Stimulated activated CD8-positive, alpha-beta memory T cell treated with anti-CD3 and anti-CD28 coated beads, Interleukin-15, amount 100 ng/mL, for 1 hour (primary cell): ENCODE measurements around the gene ZNRD2.
A peak's percentile ranks its signal among the peaks of the same experiment; 100 is the strongest.

Experiments
- DNase-seq: peaks from one replicate; pipeline ENCODE4 v3.0.0-alpha.2; 2020; ENCODE audit warnings: low read depth

The ZNRD2 gene

GRCh38 chr11:65588199-65589054 lies 18.1 kb downstream of the ZNRD2 start:
- peak; percentile 42 for DNase-seq

GRCh38 chr11:65589444-65590239 lies 19.4 kb downstream of the ZNRD2 start:
- no peak for DNase-seq

DNA sequence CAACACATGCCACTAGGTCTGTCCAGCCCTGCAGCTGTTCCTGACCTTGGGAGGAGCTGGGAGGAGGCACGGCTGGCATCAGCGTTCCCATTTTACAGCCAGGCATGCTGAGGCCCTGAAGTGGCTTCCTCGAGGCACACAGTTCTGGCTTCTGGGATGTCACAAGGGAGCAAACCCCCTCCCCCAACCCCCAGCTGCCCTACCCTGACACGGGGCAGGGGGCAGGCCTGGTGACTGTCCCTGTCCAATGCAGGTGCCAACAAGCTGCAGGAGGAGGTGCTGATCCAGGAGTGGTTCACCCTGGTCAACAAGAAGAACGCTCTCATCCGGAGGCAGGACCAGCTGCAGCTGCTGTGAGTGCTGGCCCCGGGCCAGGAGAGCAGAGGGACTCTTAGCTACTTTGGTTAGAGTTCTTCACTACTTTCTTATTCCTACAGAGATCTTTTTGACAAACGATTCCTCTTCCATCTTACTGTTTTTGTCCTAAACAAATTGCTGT lies 20.0 kb downstream of the ZNRD2 start:
- DNase-seq: no peak

GRCh38 chr11:65591939-65592857 lies 21.9 kb downstream of the ZNRD2 start:
- DNase-seq: no peak

DNA sequence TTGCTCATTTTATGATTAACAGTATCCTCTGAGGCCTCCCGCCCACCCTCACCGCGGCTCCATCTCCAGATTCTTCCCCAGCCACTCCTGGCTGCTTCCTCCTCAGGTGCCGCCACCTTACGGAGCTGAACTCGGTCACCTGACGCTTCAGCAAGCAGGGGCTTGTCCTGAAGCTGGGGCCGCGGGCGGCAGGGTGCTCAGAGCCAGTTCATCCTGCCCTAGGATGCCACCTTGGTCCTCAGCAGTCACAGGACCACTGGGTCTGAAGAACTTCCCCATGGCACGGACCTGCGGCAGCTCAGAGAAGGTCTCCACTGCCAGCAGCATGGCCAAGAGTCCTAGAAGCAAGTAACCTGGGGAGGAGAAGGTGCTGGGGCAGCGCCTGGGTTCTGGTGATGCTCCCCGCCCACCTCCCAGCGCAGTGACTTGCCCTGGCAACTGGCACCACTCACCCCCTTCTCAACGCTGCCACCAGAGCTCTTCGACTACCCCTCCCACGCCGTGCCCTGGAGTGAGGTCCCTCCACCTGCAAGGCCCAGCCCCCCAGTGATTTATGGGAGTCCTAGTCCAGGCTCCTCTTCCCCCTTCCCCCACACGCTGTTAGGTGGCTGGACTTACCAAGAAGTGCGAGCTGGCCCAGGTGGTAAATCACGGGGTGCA lies 22.7 kb downstream of the ZNRD2 start:
- DNase-seq: no peak

- DNase-seq: no peak
These were observed 23.5 kb downstream of the ZNRD2 start for GRCh38 chr11:65593518-65594414.

DNA sequence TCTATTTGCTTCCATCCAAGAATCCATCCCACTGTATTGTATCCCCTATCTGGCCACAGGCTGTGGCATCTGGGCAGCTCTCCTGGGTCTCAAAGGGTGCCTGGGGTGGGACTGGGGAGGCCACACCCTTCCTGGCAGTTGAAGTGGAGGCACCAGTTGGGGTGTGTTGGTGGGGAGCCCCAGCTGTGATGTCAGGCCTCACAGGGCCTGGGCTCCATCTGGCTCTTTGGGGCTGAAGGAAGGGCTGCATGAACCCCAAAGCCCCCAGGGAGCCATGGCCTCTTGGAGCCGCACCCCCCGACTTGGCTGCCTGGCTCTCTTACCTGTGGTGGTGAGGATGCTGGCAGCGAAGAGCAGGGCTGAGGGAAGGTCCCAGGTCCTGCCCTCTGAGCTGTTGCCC lies 24.9 kb downstream of the ZNRD2 start:
- no peak for DNase-seq

GRCh38 chr11:65595543-65596281 lies 25.4 kb downstream of the ZNRD2 start, which contains the start of gene KCNK7:
Gene KCNK7, minus strand, starts transcription at chr11:65595800. Its CDS starts 28 bp downstream, at chr11:65595772.
- DNase-seq: no peak

DNA sequence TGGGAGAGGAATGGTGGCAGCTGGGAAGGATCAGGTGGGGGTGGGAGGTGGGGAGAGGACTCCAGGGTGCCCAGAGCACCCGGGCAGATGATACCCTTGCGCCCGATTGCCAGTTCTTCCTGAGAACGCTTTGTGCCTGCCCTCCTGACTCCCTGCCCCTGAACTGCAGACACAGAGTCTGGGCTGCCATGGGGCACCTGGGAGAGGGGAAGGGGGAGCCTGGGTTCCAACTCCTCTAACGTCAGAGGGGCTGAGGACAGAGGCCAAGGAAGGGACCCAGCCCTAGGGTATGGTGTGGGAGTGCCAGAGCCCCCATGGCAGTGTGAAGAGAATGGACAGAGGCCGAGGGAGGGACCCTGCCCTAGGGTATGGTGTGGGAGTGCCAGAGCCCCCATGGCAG lies 26.2 kb downstream of the ZNRD2 start:
- no peak for DNase-seq

DNA sequence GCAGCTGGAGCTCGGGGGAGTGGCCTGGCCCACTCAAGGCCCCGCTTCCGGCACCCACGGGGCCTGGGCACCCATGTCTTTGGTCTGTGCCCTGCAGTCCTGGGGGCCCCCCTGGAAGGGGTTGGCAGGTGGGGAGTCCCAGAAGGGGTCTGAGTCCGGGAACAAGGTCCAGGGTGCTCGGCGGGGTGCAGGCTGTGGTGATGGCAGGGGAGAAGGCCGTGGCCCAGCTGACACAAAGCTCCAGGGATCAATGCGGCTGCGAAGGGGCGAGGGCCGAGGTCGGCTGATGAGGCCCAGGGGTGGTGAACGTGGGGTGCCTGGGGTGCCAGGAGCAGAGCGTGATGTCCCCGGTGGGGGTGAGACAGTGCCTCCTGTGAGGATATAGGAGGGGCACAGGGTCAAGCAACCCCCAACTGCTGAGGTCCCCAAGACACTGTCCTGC lies 28.0 kb downstream of the ZNRD2 start:
- DNase-seq: no peak

GRCh38 chr11:65599216-65599954 lies 29.1 kb downstream of the ZNRD2 start:
- DNase-seq: no peak

- DNase-seq: no peak
These were observed 29.6 kb downstream of the ZNRD2 start for GRCh38 chr11:65599955-65600246.

DNA sequence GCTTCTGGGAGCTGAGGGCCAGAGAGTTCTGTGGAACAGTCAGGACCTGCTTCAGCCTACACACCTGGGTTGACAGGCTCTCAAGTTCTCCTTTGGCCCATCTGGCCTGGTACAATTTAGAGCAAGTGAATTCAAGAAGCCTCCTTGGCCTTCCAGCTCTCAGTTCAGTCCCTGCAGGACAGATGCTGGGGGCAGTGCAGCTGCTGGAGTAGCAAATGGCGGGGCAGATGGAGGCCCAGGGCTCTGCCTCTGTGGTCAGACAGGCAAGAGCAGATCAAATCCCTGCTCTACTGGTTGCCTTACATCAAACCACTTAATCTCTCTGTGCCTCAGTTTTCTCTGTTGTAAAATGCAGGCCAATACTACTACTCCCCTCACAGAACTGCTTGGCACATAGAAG lies 34.0 kb downstream of the ZNRD2 start:
- no peak for DNase-seq

DNA sequence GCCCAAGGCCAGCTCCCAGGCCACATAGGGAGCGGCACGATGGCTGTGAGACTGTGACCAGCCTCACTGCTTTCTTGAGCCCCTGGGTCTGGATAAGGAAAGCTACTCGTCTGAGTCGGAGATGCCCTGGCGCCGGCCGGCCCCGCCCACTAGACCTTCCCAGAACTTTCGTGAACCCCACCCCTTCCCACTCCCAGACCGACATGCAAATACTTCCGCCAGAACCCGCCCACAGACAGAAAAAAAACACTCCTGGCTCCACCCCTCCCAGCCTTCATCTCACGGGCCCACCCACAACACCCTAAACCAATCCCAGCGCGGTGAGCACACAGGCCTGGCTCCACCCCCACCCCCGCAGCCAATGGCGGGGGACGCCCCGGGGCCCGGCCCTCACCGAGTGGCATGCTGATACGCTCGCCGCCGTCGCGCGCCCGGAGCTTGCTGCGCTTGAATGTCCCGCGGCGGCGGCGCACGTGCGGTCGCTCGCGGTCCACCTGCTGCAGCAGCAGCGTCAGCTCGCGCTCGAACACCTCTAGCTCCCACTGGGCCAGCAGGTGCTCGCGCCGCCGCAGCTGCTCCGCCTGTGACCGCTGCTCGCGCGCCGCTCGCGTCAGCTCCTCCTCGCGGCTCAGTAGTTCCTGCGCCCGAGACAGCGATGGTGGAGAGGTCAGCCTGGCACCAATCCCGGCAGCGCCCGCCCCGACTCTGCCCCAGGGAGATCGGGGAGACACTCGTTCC lies 36.8 kb downstream of the ZNRD2 start:
- no peak for DNase-seq

GRCh38 chr11:65607614-65608426 lies 37.5 kb downstream of the ZNRD2 start:
- DNase-seq: no peak

- DNase-seq: no peak
These were observed 39.0 kb downstream of the ZNRD2 start for GRCh38 chr11:65609229-65609628.

DNA sequence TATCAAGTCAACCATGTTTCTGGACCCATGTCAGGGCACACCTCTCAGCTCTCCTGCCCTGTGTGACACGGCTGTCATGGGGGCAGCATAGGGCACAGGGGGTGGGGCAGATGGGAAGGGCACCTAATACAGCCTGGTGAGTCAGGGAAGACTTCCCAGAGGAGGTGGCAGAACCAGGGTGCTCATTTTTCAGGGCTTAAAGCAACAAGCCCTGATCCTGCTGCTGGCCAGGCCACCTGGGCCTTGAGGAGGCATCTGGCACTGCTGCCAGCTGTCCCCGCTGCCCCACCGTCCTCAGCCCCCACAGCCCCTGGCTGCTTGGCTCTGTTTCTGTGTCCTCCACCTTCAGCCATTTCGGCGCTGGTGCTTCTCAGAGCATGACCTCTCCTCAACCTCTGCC lies 39.4 kb downstream of the ZNRD2 start:
- DNase-seq: no peak
